ENCODE data around the gene SYT15. TPM values are rescaled to one million over a fixed set of nuclear protein-coding genes. Genes with fewer than 3 reads are reported as not detected.

SYT15 gene
- total RNA-seq, 1 donor from 2014 or later: 1.5 TPM

DNA sequence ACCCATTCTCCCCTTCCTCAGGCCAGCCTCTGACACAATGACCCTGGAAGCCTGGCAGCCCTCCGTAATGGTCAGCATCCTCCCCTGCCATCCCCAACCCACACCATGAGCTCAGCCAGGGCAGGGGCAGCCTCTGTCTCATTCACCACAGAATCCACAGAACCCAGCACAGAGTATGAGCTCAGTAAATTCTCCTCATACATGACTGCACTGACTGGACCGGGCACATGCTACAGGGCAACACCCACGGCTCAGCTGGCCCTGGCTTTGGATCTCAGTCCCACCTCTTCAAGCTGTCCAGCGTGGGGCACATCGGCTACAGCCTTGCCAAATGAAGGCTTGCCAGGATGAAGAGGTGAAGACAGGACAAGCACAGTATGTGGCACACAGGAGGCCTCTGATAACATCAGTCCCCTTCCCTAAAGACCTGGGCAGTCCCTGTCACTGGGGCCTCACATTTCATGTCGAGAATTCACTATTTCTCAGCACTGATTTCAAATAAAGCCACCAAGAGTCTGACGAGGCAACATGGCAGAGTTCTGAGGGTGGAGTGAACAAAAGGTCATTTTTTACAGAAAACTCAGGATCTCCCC, 30.3 kb upstream of the SYT15 start:
- no peaks in the 10 kb centered on the region for H3K36me3 Mint-ChIP-seq (ENCODE audit: low read depth)
- DNase-seq (ENCODE audit: low spot score): no peak
- intact Hi-C loops (cut with micrococcal nuclease): no loop called here
- H3K4me3 Mint-ChIP-seq (ENCODE audit: low read depth): no peak overlapping the region
- peaks cover 3% of the 10 kb centered on the region for H3K27me3 Mint-ChIP-seq (ENCODE audit: low read depth)
- H3K9me3 Mint-ChIP-seq: no peaks in the 10 kb centered on the region
- no peaks in the 10 kb centered on the region for H3K4me1 Mint-ChIP-seq (ENCODE audit: low read depth)
- H3K27ac Mint-ChIP-seq: no peak overlapping the region

DNA sequence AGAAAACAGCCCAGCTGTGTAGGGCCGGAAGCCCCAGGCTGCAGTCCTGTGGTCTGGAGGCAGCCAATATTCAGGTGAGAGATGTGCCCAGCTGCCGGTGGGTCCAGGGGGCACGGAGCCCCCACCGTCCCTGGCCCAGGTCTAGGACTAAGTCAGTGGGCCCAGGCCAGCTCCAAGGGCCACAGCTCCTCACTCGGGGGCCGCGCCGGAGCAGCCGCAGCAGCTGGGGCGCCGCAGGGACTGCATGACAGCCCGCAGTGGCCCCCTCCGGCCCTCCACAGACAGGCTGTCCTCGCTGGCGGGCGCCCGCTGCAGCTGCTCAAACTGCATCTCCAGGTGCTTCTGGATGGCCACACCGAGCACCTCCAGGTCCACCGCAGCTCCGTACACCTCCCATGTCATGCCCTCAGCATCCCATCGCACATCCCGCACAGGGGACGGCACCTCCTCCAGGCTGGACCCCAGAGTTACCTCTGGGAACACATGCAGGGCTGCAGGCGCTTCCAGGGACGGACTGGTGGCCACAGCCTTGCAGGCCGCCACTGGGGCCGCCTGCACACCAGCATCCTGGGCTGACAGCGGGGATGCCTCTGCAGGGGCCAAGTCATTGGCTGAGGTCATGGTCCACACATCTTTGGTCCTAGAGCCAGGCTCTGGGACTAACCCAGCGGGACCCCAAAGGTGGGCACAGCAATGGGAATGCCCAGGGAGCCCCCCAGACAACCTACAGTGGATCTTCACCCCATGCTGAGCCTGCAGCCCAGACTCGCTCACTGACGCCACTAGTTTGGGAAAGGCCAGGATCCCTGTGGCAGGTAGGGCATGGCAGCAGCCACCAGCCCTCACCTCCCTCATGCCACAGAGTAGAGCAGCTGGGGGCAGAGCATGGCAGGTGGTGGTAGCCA, 29.5 kb upstream of the SYT15 start:
- intact Hi-C loops (cut with micrococcal nuclease): no loop called here

DNA sequence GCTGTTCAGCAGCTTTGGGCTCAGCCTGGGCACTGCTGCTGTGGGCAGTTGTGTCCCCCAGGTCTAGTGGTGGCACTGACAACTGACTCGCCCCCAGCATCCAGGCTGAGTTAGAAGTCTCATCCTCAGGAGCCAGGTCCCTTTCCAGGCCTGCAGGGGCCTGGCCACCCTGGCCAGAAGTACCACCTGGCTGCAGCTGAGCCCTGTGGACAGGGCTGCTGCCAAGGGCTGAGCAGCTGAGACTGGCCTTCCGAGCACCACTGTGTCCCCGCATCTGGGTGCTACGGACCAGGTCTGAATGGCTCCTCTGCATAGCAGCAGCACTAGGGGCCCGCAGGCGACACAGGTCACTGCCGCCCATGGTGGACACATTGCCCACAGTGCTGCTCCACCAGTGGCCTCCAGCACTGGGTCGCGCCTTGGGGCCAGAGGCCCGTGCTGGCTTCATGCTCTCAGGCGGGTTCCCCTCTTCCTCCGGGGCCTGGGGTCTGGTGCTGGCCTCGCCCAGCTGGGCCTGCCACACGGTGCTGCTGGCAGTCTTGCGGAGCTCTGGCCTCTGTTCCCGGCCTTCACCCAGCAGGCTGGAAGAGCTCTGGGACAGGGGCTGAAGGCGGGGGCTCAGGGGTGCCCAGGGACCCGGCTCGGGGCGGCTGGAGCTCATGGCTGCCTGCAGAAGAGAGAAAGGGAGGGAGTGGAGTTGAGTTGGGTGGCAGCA, 28.7 kb upstream of the SYT15 start:
- Mint-ChIP-seq H3K4me1 (ENCODE audit: low read depth) (no peaks in the 10 kb centered on the region), H3K36me3 (ENCODE audit: low read depth) (no peaks in the 10 kb centered on the region), H3K9me3 (no peaks in the 10 kb centered on the region), H3K4me3 (ENCODE audit: low read depth) (no peak overlapping the region), H3K27me3 (ENCODE audit: low read depth) (no peaks in the 10 kb centered on the region), H3K27ac (no peak overlapping the region)
- intact Hi-C loops (cut with micrococcal nuclease): no loop called here
- DNase-seq (ENCODE audit: low spot score): no peak

More for the DNA sequence above, 29.5 kb upstream of the SYT15 start:
- Mint-ChIP-seq H3K27ac (no peak overlapping the region), H3K27me3 (ENCODE audit: low read depth) (peaks cover 3% of the 10 kb centered on the region), H3K4me1 (ENCODE audit: low read depth) (no peaks in the 10 kb centered on the region), H3K9me3 (no peaks in the 10 kb centered on the region), H3K4me3 (ENCODE audit: low read depth) (no peak overlapping the region), H3K36me3 (ENCODE audit: low read depth) (no peaks in the 10 kb centered on the region)
- no peak for DNase-seq (ENCODE audit: low spot score)

- Mint-ChIP-seq H3K27ac (no peak overlapping the region), H3K4me1 (ENCODE audit: low read depth) (no peaks in the 10 kb centered on the region), H3K4me3 (ENCODE audit: low read depth) (no peak overlapping the region), H3K9me3 (no peaks in the 10 kb centered on the region), H3K36me3 (ENCODE audit: low read depth) (no peaks in the 10 kb centered on the region), H3K27me3 (ENCODE audit: low read depth) (peaks cover 6% of the 10 kb centered on the region)
- intact Hi-C loops (cut with micrococcal nuclease): no loop called here
- DNase-seq (ENCODE audit: low spot score): no peak
Observed at GRCh38 chr10:46550795-46551700, 27.9 kb upstream of the SYT15 start.

- intact Hi-C loops (cut with micrococcal nuclease): no loop called here
- no peak overlapping the region for H3K27ac Mint-ChIP-seq
- peaks cover 10% of the 10 kb centered on the region for H3K27me3 Mint-ChIP-seq (ENCODE audit: low read depth)
- H3K4me3 Mint-ChIP-seq (ENCODE audit: low read depth): no peak overlapping the region
- H3K4me1 Mint-ChIP-seq (ENCODE audit: low read depth): peaks cover under 1% of the 10 kb centered on the region
- peak; percentile 8 for DNase-seq (ENCODE audit: low spot score)
- no peaks in the 10 kb centered on the region for H3K36me3 Mint-ChIP-seq (ENCODE audit: low read depth)
- H3K9me3 Mint-ChIP-seq: no peaks in the 10 kb centered on the region
Observed at GRCh38 chr10:46551701-46552525, 27.0 kb upstream of the SYT15 start.

DNA sequence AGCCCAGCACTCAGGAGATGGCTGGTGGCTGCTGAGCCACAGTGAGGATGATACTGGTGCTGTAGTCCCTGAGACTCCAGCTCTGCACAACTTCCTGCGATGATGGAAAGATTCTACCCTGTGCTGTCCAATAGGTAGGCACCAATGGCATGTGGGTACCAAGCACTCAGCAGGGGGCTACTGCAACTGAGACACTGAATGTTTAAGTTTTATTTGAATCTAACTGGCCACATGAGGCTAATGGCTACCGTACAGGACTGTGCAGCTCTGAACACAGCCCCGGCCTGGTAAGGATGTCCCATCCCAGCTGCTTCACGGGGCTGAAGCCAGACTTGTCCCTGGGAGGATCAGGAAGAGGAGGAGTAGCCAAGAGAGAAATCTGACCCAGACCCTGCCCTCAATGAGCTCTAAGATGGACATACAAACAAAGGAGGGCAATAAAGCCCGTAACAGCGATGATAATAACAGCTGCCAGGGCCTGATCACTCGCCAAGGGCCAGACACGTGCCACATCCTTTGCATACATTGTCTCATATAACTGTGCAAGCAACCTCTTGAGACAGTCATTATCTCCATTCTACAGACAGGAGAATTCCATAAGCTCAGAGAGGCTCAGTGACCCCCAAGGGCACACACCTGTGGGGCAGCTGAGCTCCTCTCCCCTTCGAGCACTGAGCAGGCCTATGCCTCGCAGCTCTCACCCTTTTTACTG, 26.2 kb upstream of the SYT15 start:
- Mint-ChIP-seq H3K27me3 (ENCODE audit: low read depth) (peaks cover 14% of the 10 kb centered on the region), H3K9me3 (no peaks in the 10 kb centered on the region), H3K4me1 (ENCODE audit: low read depth) (peaks cover 3% of the 10 kb centered on the region), H3K4me3 (ENCODE audit: low read depth) (no peak overlapping the region), H3K27ac (no peak overlapping the region), H3K36me3 (ENCODE audit: low read depth) (no peaks in the 10 kb centered on the region)
- DNase-seq (ENCODE audit: low spot score): peak; percentile 8
- intact Hi-C loops (cut with micrococcal nuclease): no loop called here

DNA sequence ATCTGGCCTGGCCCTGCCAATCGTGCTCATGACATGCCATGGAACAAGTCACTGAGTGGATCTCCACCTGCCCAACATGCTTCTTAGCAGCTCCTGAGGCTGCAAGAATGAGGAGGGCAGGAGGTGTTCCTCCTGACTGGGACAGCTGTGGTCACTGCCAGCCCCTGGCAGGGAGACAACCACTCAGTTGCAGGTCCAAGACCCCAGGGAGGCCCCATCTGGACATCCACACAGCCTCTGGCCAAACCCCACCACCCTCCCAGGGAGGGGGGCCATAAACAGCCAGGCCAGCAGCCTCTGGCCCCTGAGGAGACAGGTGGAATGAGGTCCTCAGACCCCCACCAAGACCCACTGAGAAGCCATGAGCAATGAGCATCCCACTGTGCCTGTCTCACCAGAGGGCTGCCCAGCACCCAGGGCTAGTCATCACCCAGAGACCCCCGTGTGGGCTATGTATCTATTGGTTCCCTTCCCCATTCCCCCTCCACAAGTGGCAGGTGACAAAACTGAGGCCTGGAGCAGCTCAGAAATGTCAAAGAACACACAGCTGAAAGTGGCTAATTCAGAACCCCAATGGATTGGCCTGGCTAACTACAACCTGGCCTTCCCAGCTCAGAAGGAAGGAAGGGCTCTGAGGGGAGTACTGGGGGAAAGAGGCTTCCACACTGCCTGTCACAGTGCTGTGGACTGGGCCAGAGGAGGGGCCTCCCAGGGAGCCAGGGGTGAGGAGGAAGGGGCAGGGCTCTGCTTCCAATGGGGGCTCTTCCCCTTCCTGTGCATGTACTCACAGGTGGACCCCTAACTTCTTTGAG, 25.5 kb upstream of the SYT15 start:
- Mint-ChIP-seq H3K27me3 (ENCODE audit: low read depth) (peaks cover 14% of the 10 kb centered on the region), H3K9me3 (no peaks in the 10 kb centered on the region), H3K4me1 (ENCODE audit: low read depth) (peaks cover 3% of the 10 kb centered on the region)

GRCh38 chr10:46554166-46554781, 24.7 kb upstream of the SYT15 start:
- DNase-seq (ENCODE audit: low spot score): peak; percentile 6
- intact Hi-C loops (cut with micrococcal nuclease): no loop called here

More for the DNA sequence above, 25.5 kb upstream of the SYT15 start:
- DNase-seq (ENCODE audit: low spot score): peak; percentile 8
- Mint-ChIP-seq H3K4me3 (ENCODE audit: low read depth) (no peak overlapping the region), H3K27ac (no peak overlapping the region), H3K36me3 (ENCODE audit: low read depth) (no peaks in the 10 kb centered on the region)
- intact Hi-C loops (cut with micrococcal nuclease): no loop called here

DNA sequence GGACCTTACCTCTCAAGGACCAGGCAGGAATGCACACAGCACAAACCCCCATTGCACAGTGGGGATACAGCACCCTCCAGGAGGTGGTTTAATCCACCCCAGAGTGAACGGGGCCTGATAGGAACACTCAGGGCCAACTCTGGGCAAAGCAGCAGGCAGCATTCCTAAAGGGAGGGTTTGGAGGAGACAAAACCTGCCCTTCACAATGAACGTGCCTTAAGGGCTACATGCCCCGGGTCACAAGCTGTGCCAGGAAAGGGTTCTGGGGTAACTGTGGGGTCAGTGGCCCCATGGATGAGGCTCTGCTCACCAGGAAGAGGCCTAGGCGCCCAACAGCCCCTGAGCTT, 23.6 kb upstream of the SYT15 start:
- Mint-ChIP-seq H3K4me1 (ENCODE audit: low read depth) (peaks cover 3% of the 10 kb centered on the region), H3K27me3 (ENCODE audit: low read depth) (peaks cover 14% of the 10 kb centered on the region), H3K9me3 (no peaks in the 10 kb centered on the region), H3K36me3 (ENCODE audit: low read depth) (no peaks in the 10 kb centered on the region), H3K4me3 (ENCODE audit: low read depth) (no peak overlapping the region), H3K27ac (no peak overlapping the region)
- intact Hi-C loops (cut with micrococcal nuclease): no loop called here
- no peak for DNase-seq (ENCODE audit: low spot score)

More at GRCh38 chr10:46554166-46554781, 24.7 kb upstream of the SYT15 start:
- Mint-ChIP-seq H3K27ac (no peak overlapping the region), H3K27me3 (ENCODE audit: low read depth) (peaks cover 14% of the 10 kb centered on the region), H3K4me3 (ENCODE audit: low read depth) (no peak overlapping the region), H3K36me3 (ENCODE audit: low read depth) (no peaks in the 10 kb centered on the region), H3K4me1 (ENCODE audit: low read depth) (peaks cover 3% of the 10 kb centered on the region), H3K9me3 (no peaks in the 10 kb centered on the region)

- H3K9me3 Mint-ChIP-seq: no peaks in the 10 kb centered on the region
- no peak overlapping the region for H3K4me3 Mint-ChIP-seq (ENCODE audit: low read depth)
- peaks cover 14% of the 10 kb centered on the region for H3K27me3 Mint-ChIP-seq (ENCODE audit: low read depth)
- no peak overlapping the region for H3K27ac Mint-ChIP-seq
- no peaks in the 10 kb centered on the region for H3K36me3 Mint-ChIP-seq (ENCODE audit: low read depth)
- peak; percentile 8 for DNase-seq (ENCODE audit: low spot score)
- H3K4me1 Mint-ChIP-seq (ENCODE audit: low read depth): peaks cover 3% of the 10 kb centered on the region
- intact Hi-C loops (cut with micrococcal nuclease): no loop called here
Observed at GRCh38 chr10:46555713-46556514, 23.0 kb upstream of the SYT15 start.

Measured in activated T-helper 2 cell treated with anti-CD3 and anti-CD28 coated beads, Interferon-gamma antibody, Interleukin-2, Interleukin-4, amounts not matched to agents 10 μg/mL and 5 μg/mL and 100 μg/mL, durations not matched to agents 14 hours and 24 hours and 36 hours (primary cell).